Esophagus muscularis mucosa (tissue), 4 donors: ENCODE data around the gene MRTFB.

ENCODE experiments used
- CTCF ChIP-seq, 3 experiments: fragments of 200-600 bp in 2 of 3; fragments of 450-650 bp in 1 of 3; sonication (generic) in 2 of 3; IDR thresholded peaks; one replicate each; pipeline ENCODE4 v1.5.1; 2017 to 2019; ENCODE audit warnings: antibody characterized with exemption in 3 of 3, mild to moderate bottlenecking in 2 of 3, moderate library complexity in 1 of 3
- EP300 ChIP-seq: sonication (generic); formaldehyde crosslinking; IDR thresholded peaks from one replicate; pipeline ENCODE4 v1.6.1; 2017; ENCODE audit warnings: antibody characterized with exemption
- POLR2A ChIP-seq: fragments of 450-650 bp; IDR thresholded peaks from one replicate; pipeline ENCODE4 v1.6.1; 2017; ENCODE audit warnings: antibody characterized with exemption, moderate library complexity, mild to moderate bottlenecking, low read depth
- POLR2AphosphoS5 ChIP-seq, 2 donors: sonication (generic); formaldehyde crosslinking; IDR thresholded peaks; one replicate each; pipeline ENCODE4 v1.6.1; 2017; ENCODE audit warnings: antibody characterized with exemption in 2 of 2

- no peak for TF ChIP-seq CTCF (IDR thresholded peaks at IDR 0.05)
- TF ChIP-seq POLR2A: no peak
- TF ChIP-seq POLR2AphosphoS5 (IDR thresholded peaks at IDR 0.05): no peak
- no peak for TF ChIP-seq EP300
Measured at GRCh38 chr16:14263769-14264168, 192.7 kb downstream of the MRTFB start.
